ENCODE measurements around the gene PKNOX1.
"Not testable (repeated sequence)": the region's sequence is repeated elsewhere in the genome, so short reads cannot be mapped to it uniquely, and the experiment has no call there.

PKNOX1 gene

GRCh38 chr21:43075170-43076022 is 101.0 kb downstream of the PKNOX1 start, which contains the start of gene CBS:
TSS of gene CBS (minus strand) at chr21:43075835. CDS start at chr21:43072193, 3,642 bp downstream.
- not testable (repeated sequence) for H3K4me1 ChIP-seq (ENCODE audit: insufficient read depth, low read length); H3K9ac ChIP-seq (ENCODE audit: low read depth, low read length); H3K36me3 ChIP-seq (ENCODE audit: insufficient read depth, low read depth, low read length); H3K9me3 ChIP-seq (ENCODE audit: insufficient read depth, low read depth, low read length); H3K4me3 ChIP-seq (ENCODE audit: low read length); H3K27ac ChIP-seq (ENCODE audit: low read length); H3K27me3 ChIP-seq (ENCODE audit: insufficient read depth, low read length)

- not testable (repeated sequence) for H3K27ac ChIP-seq (ENCODE audit: low read length); H3K36me3 ChIP-seq (ENCODE audit: insufficient read depth, low read depth, low read length)
These were observed 101.8 kb downstream of the PKNOX1 start for GRCh38 chr21:43076023-43076637.

GRCh38 chr21:43076643-43077042 is 102.3 kb downstream of the PKNOX1 start:
- H3K4me3 ChIP-seq (ENCODE audit: low read length) = not testable (repeated sequence)

More at GRCh38 chr21:43076023-43076637, 101.8 kb downstream of the PKNOX1 start:
- not testable (repeated sequence) for H3K27me3 ChIP-seq (ENCODE audit: insufficient read depth, low read length); H3K4me1 ChIP-seq (ENCODE audit: insufficient read depth, low read length); H3K9ac ChIP-seq (ENCODE audit: low read depth, low read length); H3K9me3 ChIP-seq (ENCODE audit: insufficient read depth, low read depth, low read length); H3K4me3 ChIP-seq (ENCODE audit: low read length)

GRCh38 chr21:43082587-43083300 is 108.4 kb downstream of the PKNOX1 start:
- H3K27ac ChIP-seq (ENCODE audit: low read length); H3K27me3 ChIP-seq (ENCODE audit: insufficient read depth, low read length); H3K9me3 ChIP-seq (ENCODE audit: insufficient read depth, low read depth, low read length); H3K36me3 ChIP-seq (ENCODE audit: insufficient read depth, low read depth, low read length); H3K4me1 ChIP-seq (ENCODE audit: insufficient read depth, low read length); H3K9ac ChIP-seq (ENCODE audit: low read depth, low read length); H3K4me3 ChIP-seq (ENCODE audit: low read length): not testable (repeated sequence)

More at GRCh38 chr21:43076643-43077042, 102.3 kb downstream of the PKNOX1 start:
- not testable (repeated sequence) for H3K36me3 ChIP-seq (ENCODE audit: insufficient read depth, low read depth, low read length); H3K27ac ChIP-seq (ENCODE audit: low read length); H3K27me3 ChIP-seq (ENCODE audit: insufficient read depth, low read length); H3K9ac ChIP-seq (ENCODE audit: low read depth, low read length); H3K9me3 ChIP-seq (ENCODE audit: insufficient read depth, low read depth, low read length); H3K4me1 ChIP-seq (ENCODE audit: insufficient read depth, low read length)

Measured in iPS-20b (cell line).